ENCODE results near the gene OR7G2. TPM values are rescaled to one million over a fixed set of nuclear protein-coding genes. Genes with fewer than 3 reads are reported as not detected.

OR7G2 gene
- total and polyA plus RNA-seq, 9 of the 15 experiments (the other 6 are each of a cell fraction or from before 2014, with no cell fraction given) = 0.20 TPM; not detected in 8

DNA sequence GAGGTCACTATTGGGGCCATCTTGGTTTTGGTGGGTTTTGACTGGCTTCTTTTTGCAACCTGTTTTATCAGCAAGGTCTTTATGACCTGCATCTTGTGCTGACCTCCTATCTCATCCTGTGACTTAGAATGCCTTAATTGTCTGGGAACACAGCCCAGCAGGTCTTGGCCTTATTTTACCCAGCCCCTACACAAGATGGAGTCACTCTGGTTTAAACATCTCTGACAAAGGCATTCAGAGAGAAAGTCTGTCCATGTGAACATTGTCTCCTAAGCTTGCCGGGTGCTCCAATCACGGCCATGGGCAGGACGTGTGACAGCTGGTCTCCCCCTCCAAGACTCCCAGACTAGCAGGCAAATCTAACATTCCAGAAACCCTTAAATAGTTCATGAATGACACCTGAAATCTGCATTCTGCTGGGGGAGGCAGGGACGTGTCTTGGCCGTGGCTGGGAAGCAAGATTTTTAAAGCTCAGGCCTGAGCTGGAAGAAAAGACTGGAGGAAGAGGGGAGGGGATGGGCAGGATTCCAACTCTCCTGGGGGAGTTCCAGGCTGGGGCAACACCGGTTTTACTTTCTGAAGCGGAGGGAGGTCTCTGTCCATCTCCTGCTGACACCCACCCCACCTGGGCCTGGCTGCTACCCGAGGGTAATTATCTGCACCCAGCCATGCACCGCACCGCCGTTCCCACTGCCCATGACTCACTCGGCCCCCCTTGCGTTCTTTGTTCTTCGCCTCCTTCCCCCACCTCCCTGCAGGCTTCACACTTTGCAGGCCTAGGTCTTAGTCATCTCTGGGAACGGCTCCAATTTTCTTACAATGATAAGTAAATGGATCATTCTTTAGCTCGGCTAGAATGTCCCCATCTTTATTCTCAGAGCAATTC, 32.0 kb downstream of the OR7G2 start (continued):
- TF ChIP-seq, protein P1, sequence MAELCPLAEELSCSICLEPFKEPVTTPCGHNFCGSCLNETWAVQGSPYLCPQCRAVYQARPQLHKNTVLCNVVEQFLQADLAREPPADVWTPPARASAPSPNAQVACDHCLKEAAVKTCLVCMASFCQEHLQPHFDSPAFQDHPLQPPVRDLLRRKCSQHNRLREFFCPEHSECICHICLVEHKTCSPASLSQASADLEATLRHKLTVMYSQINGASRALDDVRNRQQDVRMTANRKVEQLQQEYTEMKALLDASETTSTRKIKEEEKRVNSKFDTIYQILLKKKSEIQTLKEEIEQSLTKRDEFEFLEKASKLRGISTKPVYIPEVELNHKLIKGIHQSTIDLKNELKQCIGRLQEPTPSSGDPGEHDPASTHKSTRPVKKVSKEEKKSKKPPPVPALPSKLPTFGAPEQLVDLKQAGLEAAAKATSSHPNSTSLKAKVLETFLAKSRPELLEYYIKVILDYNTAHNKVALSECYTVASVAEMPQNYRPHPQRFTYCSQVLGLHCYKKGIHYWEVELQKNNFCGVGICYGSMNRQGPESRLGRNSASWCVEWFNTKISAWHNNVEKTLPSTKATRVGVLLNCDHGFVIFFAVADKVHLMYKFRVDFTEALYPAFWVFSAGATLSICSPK (IDR thresholded peaks at IDR 0.05; ENCODE audit: borderline replicate concordance) = no peak
- TF ChIP-seq XRCC4 (IDR thresholded peaks at IDR 0.05; ENCODE audit: extremely low read depth, insufficient read depth, insufficient read length) (no peak), NCOA2 (IDR thresholded peaks at IDR 0.05; ENCODE audit: partially characterized antibody in 2 of 2) (no peak), SAFB (IDR thresholded peaks at IDR 0.05; ENCODE audit: borderline replicate concordance, low read depth, low read length) (no peak), MXI1 (IDR thresholded peaks at IDR 0.05; ENCODE audit: low read depth, low read length) (no peak), KLF16 (IDR thresholded peaks at IDR 0.05) (peak; percentile 72; the same call in 1 of the 2 replicates), KDM1A (IDR thresholded peaks at IDR 0.05) (peak; percentile 66 to 72), SAFB2 (IDR thresholded peaks at IDR 0.05; ENCODE audit: borderline replicate concordance, low read depth, low read length, severe bottlenecking) (no peak), BRF1 (IDR thresholded peaks at IDR 0.05; ENCODE audit: borderline replicate concordance, extremely low read depth, insufficient read length) (no peak), ZNF75A (CRISPR knock-in tag; IDR thresholded peaks at IDR 0.05) (no peak), RCOR1 (IDR thresholded peaks at IDR 0.05; ENCODE audit: borderline replicate concordance in 1 of 2, low read depth in 2 of 2, low read length in 2 of 2) (peak in 1 of 2 experiments; percentile 81; a peak in 2 of 4 replicates), STAT5B (CRISPR knock-in tag; IDR thresholded peaks at IDR 0.05) (no peak)
- TF ChIP-seq, protein P2, sequence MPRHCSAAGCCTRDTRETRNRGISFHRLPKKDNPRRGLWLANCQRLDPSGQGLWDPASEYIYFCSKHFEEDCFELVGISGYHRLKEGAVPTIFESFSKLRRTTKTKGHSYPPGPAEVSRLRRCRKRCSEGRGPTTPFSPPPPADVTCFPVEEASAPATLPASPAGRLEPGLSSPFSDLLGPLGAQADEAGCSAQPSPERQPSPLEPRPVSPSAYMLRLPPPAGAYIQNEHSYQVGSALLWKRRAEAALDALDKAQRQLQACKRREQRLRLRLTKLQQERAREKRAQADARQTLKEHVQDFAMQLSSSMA (CRISPR knock-in tag; IDR thresholded peaks at IDR 0.05) = no peak
- TF ChIP-seq, protein P3, sequence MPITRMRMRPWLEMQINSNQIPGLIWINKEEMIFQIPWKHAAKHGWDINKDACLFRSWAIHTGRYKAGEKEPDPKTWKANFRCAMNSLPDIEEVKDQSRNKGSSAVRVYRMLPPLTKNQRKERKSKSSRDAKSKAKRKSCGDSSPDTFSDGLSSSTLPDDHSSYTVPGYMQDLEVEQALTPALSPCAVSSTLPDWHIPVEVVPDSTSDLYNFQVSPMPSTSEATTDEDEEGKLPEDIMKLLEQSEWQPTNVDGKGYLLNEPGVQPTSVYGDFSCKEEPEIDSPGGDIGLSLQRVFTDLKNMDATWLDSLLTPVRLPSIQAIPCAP (CRISPR knock-in tag; IDR thresholded peaks at IDR 0.05; ENCODE audit: borderline replicate concordance) = no peak
- TF ChIP-seq, protein P4, sequence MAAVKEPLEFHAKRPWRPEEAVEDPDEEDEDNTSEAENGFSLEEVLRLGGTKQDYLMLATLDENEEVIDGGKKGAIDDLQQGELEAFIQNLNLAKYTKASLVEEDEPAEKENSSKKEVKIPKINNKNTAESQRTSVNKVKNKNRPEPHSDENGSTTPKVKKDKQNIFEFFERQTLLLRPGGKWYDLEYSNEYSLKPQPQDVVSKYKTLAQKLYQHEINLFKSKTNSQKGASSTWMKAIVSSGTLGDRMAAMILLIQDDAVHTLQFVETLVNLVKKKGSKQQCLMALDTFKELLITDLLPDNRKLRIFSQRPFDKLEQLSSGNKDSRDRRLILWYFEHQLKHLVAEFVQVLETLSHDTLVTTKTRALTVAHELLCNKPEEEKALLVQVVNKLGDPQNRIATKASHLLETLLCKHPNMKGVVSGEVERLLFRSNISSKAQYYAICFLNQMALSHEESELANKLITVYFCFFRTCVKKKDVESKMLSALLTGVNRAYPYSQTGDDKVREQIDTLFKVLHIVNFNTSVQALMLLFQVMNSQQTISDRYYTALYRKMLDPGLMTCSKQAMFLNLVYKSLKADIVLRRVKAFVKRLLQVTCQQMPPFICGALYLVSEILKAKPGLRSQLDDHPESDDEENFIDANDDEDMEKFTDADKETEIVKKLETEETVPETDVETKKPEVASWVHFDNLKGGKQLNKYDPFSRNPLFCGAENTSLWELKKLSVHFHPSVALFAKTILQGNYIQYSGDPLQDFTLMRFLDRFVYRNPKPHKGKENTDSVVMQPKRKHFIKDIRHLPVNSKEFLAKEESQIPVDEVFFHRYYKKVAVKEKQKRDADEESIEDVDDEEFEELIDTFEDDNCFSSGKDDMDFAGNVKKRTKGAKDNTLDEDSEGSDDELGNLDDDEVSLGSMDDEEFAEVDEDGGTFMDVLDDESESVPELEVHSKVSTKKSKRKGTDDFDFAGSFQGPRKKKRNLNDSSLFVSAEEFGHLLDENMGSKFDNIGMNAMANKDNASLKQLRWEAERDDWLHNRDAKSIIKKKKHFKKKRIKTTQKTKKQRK (IDR thresholded peaks at IDR 0.05; ENCODE audit: borderline replicate concordance, low read depth, low read length) = no peak
- TF ChIP-seq, protein P5, sequence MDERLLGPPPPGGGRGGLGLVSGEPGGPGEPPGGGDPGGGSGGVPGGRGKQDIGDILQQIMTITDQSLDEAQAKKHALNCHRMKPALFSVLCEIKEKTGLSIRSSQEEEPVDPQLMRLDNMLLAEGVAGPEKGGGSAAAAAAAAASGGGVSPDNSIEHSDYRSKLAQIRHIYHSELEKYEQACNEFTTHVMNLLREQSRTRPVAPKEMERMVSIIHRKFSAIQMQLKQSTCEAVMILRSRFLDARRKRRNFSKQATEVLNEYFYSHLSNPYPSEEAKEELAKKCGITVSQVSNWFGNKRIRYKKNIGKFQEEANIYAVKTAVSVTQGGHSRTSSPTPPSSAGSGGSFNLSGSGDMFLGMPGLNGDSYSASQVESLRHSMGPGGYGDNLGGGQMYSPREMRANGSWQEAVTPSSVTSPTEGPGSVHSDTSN (CRISPR knock-in tag; IDR thresholded peaks at IDR 0.05; ENCODE audit: low read depth) = no peak
- TF ChIP-seq, protein P5 (tag; conservative IDR thresholded peaks at IDR 0.05; ENCODE audit: low read depth) = peak; percentile 28; the same call in 1 of the 2 replicates

All from K562 (cell line).